ENCODE data around the gene CYBC1. TPM values are rescaled to one million over a fixed set of nuclear protein-coding genes. Genes with fewer than 3 reads are reported as not detected.

The CYBC1 gene
- polyA plus RNA-seq, 1 donor from 2014 or later: 66.6 TPM

DNA sequence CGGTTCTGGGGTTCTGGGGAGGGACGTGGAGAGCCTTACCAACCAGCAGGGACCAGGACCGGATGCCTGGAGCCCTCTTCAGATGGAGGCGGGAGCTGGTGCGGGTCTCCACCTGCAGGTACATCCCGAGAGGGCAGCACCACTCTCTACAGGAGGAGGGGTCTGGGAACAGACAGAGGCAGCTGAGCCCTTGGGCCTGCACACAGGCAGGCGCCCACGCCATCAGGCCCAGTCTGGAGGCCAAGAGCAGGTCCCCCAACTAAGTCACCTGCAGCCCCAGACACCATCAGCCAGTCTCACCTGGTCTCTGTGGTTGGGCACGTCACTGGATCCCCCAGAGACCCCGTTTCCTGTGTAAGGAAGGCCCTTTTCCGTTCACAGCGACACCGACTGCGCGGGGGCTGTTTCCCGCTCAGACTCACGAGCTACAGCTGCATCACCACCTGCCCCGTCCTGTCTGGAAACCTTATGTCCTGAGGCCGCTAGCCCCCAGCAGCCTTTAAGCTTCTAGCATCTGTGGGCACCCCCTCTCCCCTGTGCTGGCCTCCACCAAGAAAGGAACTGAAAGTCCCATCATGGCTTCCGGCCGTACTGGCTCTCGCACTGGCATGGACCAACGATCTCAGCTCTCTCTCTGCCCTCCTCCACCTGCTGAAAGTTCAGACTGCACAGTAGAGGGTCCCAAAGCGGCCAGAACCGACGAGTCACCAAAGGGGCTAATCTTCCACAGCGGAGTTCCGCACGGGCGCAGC is 1.2 kb downstream of the CYBC1 start:
- TF ChIP-seq CTCF (IDR thresholded peaks at IDR 0.05; ENCODE audit: poor library complexity, severe bottlenecking) (no peak), TAF1 (IDR thresholded peaks at IDR 0.05; ENCODE audit: low read depth) (no peak), MXI1 (conservative IDR thresholded peaks at IDR 0.05; ENCODE audit: poor library complexity, severe bottlenecking) (no peak), RAD21 (conservative IDR thresholded peaks at IDR 0.05) (no peak), POLR2AphosphoS5 (IDR thresholded peaks at IDR 0.05) (no peak), EP300 (conservative IDR thresholded peaks at IDR 0.05; ENCODE audit: poor library complexity, severe bottlenecking) (no peak), EZH2 (IDR thresholded peaks at IDR 0.05; ENCODE audit: borderline replicate concordance, insufficient read depth, low read length, poor library complexity, severe bottlenecking) (no peak), SMC3 (conservative IDR thresholded peaks at IDR 0.05; ENCODE audit: poor library complexity) (no peak)
- TF ChIP-seq, protein P1, sequence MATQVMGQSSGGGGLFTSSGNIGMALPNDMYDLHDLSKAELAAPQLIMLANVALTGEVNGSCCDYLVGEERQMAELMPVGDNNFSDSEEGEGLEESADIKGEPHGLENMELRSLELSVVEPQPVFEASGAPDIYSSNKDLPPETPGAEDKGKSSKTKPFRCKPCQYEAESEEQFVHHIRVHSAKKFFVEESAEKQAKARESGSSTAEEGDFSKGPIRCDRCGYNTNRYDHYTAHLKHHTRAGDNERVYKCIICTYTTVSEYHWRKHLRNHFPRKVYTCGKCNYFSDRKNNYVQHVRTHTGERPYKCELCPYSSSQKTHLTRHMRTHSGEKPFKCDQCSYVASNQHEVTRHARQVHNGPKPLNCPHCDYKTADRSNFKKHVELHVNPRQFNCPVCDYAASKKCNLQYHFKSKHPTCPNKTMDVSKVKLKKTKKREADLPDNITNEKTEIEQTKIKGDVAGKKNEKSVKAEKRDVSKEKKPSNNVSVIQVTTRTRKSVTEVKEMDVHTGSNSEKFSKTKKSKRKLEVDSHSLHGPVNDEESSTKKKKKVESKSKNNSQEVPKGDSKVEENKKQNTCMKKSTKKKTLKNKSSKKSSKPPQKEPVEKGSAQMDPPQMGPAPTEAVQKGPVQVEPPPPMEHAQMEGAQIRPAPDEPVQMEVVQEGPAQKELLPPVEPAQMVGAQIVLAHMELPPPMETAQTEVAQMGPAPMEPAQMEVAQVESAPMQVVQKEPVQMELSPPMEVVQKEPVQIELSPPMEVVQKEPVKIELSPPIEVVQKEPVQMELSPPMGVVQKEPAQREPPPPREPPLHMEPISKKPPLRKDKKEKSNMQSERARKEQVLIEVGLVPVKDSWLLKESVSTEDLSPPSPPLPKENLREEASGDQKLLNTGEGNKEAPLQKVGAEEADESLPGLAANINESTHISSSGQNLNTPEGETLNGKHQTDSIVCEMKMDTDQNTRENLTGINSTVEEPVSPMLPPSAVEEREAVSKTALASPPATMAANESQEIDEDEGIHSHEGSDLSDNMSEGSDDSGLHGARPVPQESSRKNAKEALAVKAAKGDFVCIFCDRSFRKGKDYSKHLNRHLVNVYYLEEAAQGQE (IDR thresholded peaks at IDR 0.05; ENCODE audit: borderline replicate concordance): no peak
- no peaks in the 10 kb centered on the region for H3K36me3 ChIP-seq (ENCODE audit: insufficient read depth, low read length)
- H3K4me3 ChIP-seq (ENCODE audit: low read length): peak overlapping the region; percentile 86
- H4K20me1 ChIP-seq (ENCODE audit: insufficient read depth): no peaks in the 10 kb centered on the region
- H3K27ac ChIP-seq (ENCODE audit: low read length): no peak overlapping the region
- H3K9me2 ChIP-seq (ENCODE audit: insufficient read depth, low read length): no peaks in the 10 kb centered on the region
- no peaks in the 10 kb centered on the region for H3K27me3 ChIP-seq (ENCODE audit: insufficient read depth, low read depth, low read length)
- peak overlapping the region; percentile 84 for H3K9ac ChIP-seq (ENCODE audit: low read length)
- H3K79me2 ChIP-seq (replicated peaks; ENCODE audit: insufficient read depth, low read length): peaks cover 10% of the 10 kb centered on the region
- no peak overlapping the region for H2AFZ ChIP-seq (ENCODE audit: low read depth, low read length)
- H3F3A ChIP-seq (ENCODE audit: insufficient read depth, low read length, poor library complexity, severe bottlenecking): no peaks in the 10 kb centered on the region
- peak overlapping the region; percentile 35 for H3K4me2 ChIP-seq (ENCODE audit: low read length)
- no peaks in the 10 kb centered on the region for H3K9me3 ChIP-seq (ENCODE audit: low read length)

DNA sequence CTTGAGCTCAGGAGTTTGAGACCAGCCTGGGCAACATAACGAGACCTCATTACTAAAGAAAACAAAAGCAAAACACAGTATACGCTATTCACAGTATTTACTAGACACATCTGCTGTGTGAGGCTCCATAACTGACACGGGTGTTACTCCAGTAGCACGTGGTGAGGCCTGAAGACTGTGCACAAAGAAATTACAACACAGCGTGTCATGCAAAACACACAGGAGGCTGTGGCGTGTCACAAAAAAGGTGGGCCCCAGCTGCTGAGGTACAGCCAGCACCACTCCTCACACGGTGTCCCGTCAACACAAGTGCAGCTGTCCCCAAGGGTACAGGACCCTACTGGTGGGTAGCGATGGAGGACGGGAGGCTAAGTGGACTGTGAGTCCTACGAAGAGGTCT is 2.7 kb downstream of the CYBC1 start:
- H3K4me2 ChIP-seq (ENCODE audit: low read length): no peak overlapping the region
- no peaks in the 10 kb centered on the region for H3F3A ChIP-seq (ENCODE audit: insufficient read depth, low read length, poor library complexity, severe bottlenecking)
- H3K9ac ChIP-seq (ENCODE audit: low read length): no peak overlapping the region
- H3K4me3 ChIP-seq (ENCODE audit: low read length): no peak overlapping the region
- H3K79me2 ChIP-seq (replicated peaks; ENCODE audit: insufficient read depth, low read length): peaks cover 10% of the 10 kb centered on the region
- no peak for TF ChIP-seq MXI1 (conservative IDR thresholded peaks at IDR 0.05; ENCODE audit: poor library complexity, severe bottlenecking)
- TF ChIP-seq SMC3 (conservative IDR thresholded peaks at IDR 0.05; ENCODE audit: poor library complexity): no peak
- no peaks in the 10 kb centered on the region for H3K9me2 ChIP-seq (ENCODE audit: insufficient read depth, low read length)
- no peaks in the 10 kb centered on the region for H3K36me3 ChIP-seq (ENCODE audit: insufficient read depth, low read length)
- H4K20me1 ChIP-seq (ENCODE audit: insufficient read depth): no peaks in the 10 kb centered on the region
- no peak overlapping the region for H2AFZ ChIP-seq (ENCODE audit: low read depth, low read length)
- no peak overlapping the region for H3K27ac ChIP-seq (ENCODE audit: low read length)
- H3K9me3 ChIP-seq (ENCODE audit: low read length): no peaks in the 10 kb centered on the region
- H3K27me3 ChIP-seq (ENCODE audit: insufficient read depth, low read depth, low read length): no peaks in the 10 kb centered on the region

Data from neural cell (in vitro differentiated cells).